Measurements from ENCODE around the gene SUSD4.

GRCh38 chr1:223204424-223204823, 159.6 kb downstream of the SUSD4 start:
- TF ChIP-seq EZH2 (IDR thresholded peaks at IDR 0.05; ENCODE audit: low read length, missing control alignments) (no peak), CTCF (conservative IDR thresholded peaks at IDR 0.05 in 1 of 2, IDR thresholded peaks at IDR 0.05 in 1 of 2; ENCODE audit: low read depth in 1 of 2, low read length in 2 of 2) (no peak)
